ENCODE results near the gene ITPR1. TPM values are rescaled to one million over a fixed set of nuclear protein-coding genes. Genes with fewer than 3 reads are reported as not detected.
"Not testable (repeated sequence)": the region's sequence is repeated elsewhere in the genome, so short reads cannot be mapped to it uniquely, and the experiment has no call there.

Gene ITPR1
- total RNA-seq, 1 experiment from 2014 or later: 11.3 TPM

DNA sequence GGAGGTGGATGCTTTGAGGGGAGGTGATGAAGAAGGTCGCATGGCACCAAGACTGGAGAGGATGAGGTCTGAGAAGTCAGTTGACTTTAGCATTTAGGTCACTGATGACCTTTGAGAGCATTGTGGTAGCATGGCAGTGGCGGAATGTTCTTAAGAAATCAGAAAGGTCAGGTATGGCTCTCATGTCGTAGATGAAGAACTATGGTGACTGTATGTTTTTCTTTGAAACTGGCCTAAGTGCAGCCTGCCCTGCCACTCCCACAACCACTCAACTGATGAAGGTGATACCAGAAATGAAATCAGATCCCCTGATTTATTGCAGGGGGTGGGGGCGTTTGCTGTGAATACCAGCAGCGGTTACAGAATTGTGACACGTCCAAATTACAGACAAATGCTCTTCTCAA is 102.6 kb downstream of the ITPR1 start:
- no peak overlapping the region for H3K27ac ChIP-seq
- ChIA-PET CTCF (no interaction called here), POLR2A (ENCODE audit: unreplicated experiment) (no interaction called here)
- H3K79me2 ChIP-seq (ENCODE audit: low read depth): no peaks in the 10 kb centered on the region
- H2AFZ ChIP-seq: no peak overlapping the region
- H3K9me3 ChIP-seq (ENCODE audit: insufficient read depth, low read depth): no peaks in the 10 kb centered on the region
- no peaks in the 10 kb centered on the region for H3F3A ChIP-seq (ENCODE audit: insufficient read depth, low read depth)
- TF ChIP-seq, protein P1, sequence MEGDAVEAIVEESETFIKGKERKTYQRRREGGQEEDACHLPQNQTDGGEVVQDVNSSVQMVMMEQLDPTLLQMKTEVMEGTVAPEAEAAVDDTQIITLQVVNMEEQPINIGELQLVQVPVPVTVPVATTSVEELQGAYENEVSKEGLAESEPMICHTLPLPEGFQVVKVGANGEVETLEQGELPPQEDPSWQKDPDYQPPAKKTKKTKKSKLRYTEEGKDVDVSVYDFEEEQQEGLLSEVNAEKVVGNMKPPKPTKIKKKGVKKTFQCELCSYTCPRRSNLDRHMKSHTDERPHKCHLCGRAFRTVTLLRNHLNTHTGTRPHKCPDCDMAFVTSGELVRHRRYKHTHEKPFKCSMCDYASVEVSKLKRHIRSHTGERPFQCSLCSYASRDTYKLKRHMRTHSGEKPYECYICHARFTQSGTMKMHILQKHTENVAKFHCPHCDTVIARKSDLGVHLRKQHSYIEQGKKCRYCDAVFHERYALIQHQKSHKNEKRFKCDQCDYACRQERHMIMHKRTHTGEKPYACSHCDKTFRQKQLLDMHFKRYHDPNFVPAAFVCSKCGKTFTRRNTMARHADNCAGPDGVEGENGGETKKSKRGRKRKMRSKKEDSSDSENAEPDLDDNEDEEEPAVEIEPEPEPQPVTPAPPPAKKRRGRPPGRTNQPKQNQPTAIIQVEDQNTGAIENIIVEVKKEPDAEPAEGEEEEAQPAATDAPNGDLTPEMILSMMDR (conservative IDR thresholded peaks at IDR 0.05): no peak
- no peak for TF ChIP-seq EZH2 (IDR thresholded peaks at IDR 0.05; ENCODE audit: low read depth)
- H3K36me3 ChIP-seq (ENCODE audit: low read depth): no peaks in the 10 kb centered on the region
- intact Hi-C loops (cut with micrococcal nuclease; ENCODE audit: unreplicated experiment): no loop called here
- DNase-seq: no peak
- BruUV-seq (replicated peaks): no TSS peak
- no peaks in the 10 kb centered on the region for H3K4me1 ChIP-seq (replicated peaks; ENCODE audit: insufficient read depth)
- H3K4me2 ChIP-seq: no peak overlapping the region
- no peaks in the 10 kb centered on the region for H3K27me3 ChIP-seq (ENCODE audit: insufficient read depth, low read depth)
- no peaks in the 10 kb centered on the region for H3K9me2 ChIP-seq (ENCODE audit: insufficient read depth)
- no peaks in the 10 kb centered on the region for H4K20me1 ChIP-seq (ENCODE audit: insufficient read depth)
- H3K4me3 ChIP-seq: no peak overlapping the region

DNA sequence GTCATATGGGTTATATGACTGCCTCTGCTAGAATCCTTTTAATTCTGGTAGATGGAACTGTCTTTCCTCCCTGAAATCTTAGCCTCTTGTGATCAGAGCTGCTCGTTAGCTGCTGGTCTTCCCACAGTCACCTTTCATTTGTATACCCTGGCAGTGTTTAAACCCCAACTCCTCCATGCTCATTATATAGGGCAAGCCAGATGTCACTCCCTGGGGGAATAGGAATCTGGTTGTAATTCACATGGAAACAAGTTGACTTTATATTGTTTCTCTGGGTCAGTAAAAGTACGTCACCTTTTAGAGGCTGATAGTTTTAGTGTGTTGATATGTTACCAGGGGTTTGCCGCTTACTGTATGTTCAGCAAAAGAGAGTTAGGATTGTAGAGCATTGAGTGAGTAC is 103.5 kb downstream of the ITPR1 start:
- H3F3A ChIP-seq (ENCODE audit: insufficient read depth, low read depth): no peaks in the 10 kb centered on the region
- no peaks in the 10 kb centered on the region for H3K9me3 ChIP-seq (ENCODE audit: insufficient read depth, low read depth)
- H3K27ac ChIP-seq: no peak overlapping the region
- no peaks in the 10 kb centered on the region for H4K20me1 ChIP-seq (ENCODE audit: insufficient read depth)
- no peaks in the 10 kb centered on the region for H3K9me2 ChIP-seq (ENCODE audit: insufficient read depth)
- H2AFZ ChIP-seq: no peak overlapping the region
- no peaks in the 10 kb centered on the region for H3K4me1 ChIP-seq (replicated peaks; ENCODE audit: insufficient read depth)
- no peaks in the 10 kb centered on the region for H3K27me3 ChIP-seq (ENCODE audit: insufficient read depth, low read depth)
- H3K4me3 ChIP-seq: no peak overlapping the region
- no peaks in the 10 kb centered on the region for H3K79me2 ChIP-seq (ENCODE audit: low read depth)
- no TSS peak for BruUV-seq (replicated peaks)
- CTCF ChIA-PET: no interaction called here
- H3K4me2 ChIP-seq: no peak overlapping the region
- TF ChIP-seq EZH2 (IDR thresholded peaks at IDR 0.05; ENCODE audit: low read depth): no peak
- TF ChIP-seq, protein P1 (conservative IDR thresholded peaks at IDR 0.05): no peak
- no peak for DNase-seq
- POLR2A ChIA-PET (ENCODE audit: unreplicated experiment): no interaction called here
- H3K36me3 ChIP-seq (ENCODE audit: low read depth): no peaks in the 10 kb centered on the region
- intact Hi-C loops (cut with micrococcal nuclease; ENCODE audit: unreplicated experiment): no loop called here

DNA sequence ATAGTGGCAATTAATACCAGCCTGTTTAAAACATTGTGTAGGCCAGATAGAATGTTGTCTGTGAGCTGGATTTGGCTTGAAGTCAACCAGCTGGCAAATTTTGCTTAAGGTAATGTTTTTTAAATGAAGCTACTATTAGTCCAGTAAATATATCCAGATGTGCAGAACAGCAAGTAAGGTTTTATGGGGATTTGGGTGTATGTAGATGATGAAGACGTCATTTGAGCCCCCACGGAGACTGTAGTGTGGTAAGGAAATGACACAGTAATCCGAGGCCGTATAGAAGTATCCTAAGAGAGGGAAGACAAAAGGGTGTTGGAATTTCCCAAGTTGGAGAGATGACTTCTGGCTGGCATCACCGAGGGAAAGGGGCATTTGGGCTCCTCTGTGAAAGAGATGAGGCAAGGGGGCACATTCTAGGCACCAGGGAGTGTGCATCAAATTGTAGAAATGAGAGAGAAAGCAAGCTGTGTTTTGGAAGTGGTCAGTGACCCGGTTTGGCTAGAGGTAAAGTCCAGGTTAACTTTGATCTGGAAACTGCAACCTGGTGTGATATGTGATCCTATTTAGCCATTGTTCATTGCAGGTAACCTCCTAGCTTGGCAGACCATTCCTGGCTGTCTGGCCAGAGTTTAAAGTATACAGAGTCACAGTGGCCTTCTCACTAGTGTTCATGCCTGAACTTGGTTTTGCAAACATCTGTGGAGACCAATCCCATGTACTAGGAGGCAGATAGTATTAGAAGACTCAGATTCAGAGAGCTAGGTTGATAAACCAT is 104.2 kb downstream of the ITPR1 start:
- Histone ChIP-seq H3K4me2 (no peak overlapping the region), H3K4me3 (no peak overlapping the region), H3K27ac (no peak overlapping the region), H2AFZ (no peak overlapping the region), H3K9me2 (ENCODE audit: insufficient read depth) (no peaks in the 10 kb centered on the region), H3F3A (ENCODE audit: insufficient read depth, low read depth) (no peaks in the 10 kb centered on the region), H3K4me1 (replicated peaks; ENCODE audit: insufficient read depth) (no peaks in the 10 kb centered on the region), H4K20me1 (ENCODE audit: insufficient read depth) (no peaks in the 10 kb centered on the region), H3K36me3 (ENCODE audit: low read depth) (no peaks in the 10 kb centered on the region), H3K27me3 (ENCODE audit: insufficient read depth, low read depth) (no peaks in the 10 kb centered on the region), H3K9me3 (ENCODE audit: insufficient read depth, low read depth) (no peaks in the 10 kb centered on the region), H3K79me2 (ENCODE audit: low read depth) (no peaks in the 10 kb centered on the region)
- ChIA-PET CTCF (no interaction called here), POLR2A (ENCODE audit: unreplicated experiment) (no interaction called here)
- no peak for DNase-seq
- no peak for TF ChIP-seq EZH2 (IDR thresholded peaks at IDR 0.05; ENCODE audit: low read depth)
- TF ChIP-seq, protein P1 (conservative IDR thresholded peaks at IDR 0.05): no peak
- intact Hi-C loops (cut with micrococcal nuclease; ENCODE audit: unreplicated experiment): no loop called here
- no TSS peak for BruUV-seq (replicated peaks)

GRCh38 chr3:4598232-4598631 is 105.1 kb downstream of the ITPR1 start:
- DNase-seq; H3K9me3 ChIP-seq (ENCODE audit: insufficient read depth, low read depth); CTCF ChIA-PET; POLR2A ChIA-PET (ENCODE audit: unreplicated experiment); H3F3A ChIP-seq (ENCODE audit: insufficient read depth, low read depth); intact Hi-C loops (cut with micrococcal nuclease; ENCODE audit: unreplicated experiment); H3K9me2 ChIP-seq (ENCODE audit: insufficient read depth); H3K36me3 ChIP-seq (ENCODE audit: low read depth); BruUV-seq (replicated peaks); H2AFZ ChIP-seq; H3K4me2 ChIP-seq; H3K27me3 ChIP-seq (ENCODE audit: insufficient read depth, low read depth); H3K27ac ChIP-seq; H3K4me3 ChIP-seq; H4K20me1 ChIP-seq (ENCODE audit: insufficient read depth); H3K4me1 ChIP-seq (replicated peaks; ENCODE audit: insufficient read depth); H3K79me2 ChIP-seq (ENCODE audit: low read depth): not testable (repeated sequence)

Data from PC-9 (cell line).